DOHH2 (cell line): Measurements from ENCODE around the gene B3GALT5.

Experiments used
- H3F3A ChIP-seq: fragments of 200-600 bp; sonication (generic), shearing (Covaris generic); 2 replicates; pipeline ENCODE4 v1.6.0; 2016; ENCODE audit warnings: antibody characterized with exemption, mild to moderate bottlenecking; ENCODE audit not compliant: control insufficient read depth, insufficient read depth
- H3K27ac ChIP-seq: fragments of 200-600 bp; sonication (generic); 2 replicates; pipeline ENCODE4 v1.5.1; 2014; ENCODE audit warnings: low read depth, mild to moderate bottlenecking, low read length, moderate library complexity
- H3K27me3 ChIP-seq: fragments of 200-600 bp; sonication (generic); 2 replicates; pipeline ENCODE4 v1.6.1; 2014; ENCODE audit warnings: mild to moderate bottlenecking, low read length, mixed read lengths; ENCODE audit not compliant: control insufficient read depth
- H3K36me3 ChIP-seq: fragments of 200-600 bp; sonication (generic); 2 replicates; pipeline ENCODE4 v1.6.1; 2014; ENCODE audit warnings: mild to moderate bottlenecking, low read length, moderate library complexity, mixed read lengths; ENCODE audit not compliant: control insufficient read depth
- H3K4me1 ChIP-seq: fragments of 200-600 bp; sonication (generic); 2 replicates; pipeline ENCODE4 v1.6.1; 2014; ENCODE audit warnings: mild to moderate bottlenecking, low read length, mixed read lengths; ENCODE audit not compliant: control insufficient read depth
- H3K4me2 ChIP-seq: fragments of 200-600 bp; sonication (generic); 2 replicates; pipeline ENCODE4 v1.6.0; 2014; ENCODE audit warnings: mild to moderate bottlenecking, low read length, moderate library complexity
- H3K4me3 ChIP-seq: fragments of 200-600 bp; sonication (generic); 2 replicates; pipeline ENCODE4 v1.5.1; 2014; ENCODE audit warnings: mild to moderate bottlenecking, low read length, mixed read lengths
- H3K79me2 ChIP-seq: fragments of 200-600 bp; sonication (generic); 2 replicates; pipeline ENCODE4 v1.6.1; 2014; ENCODE audit warnings: mild to moderate bottlenecking, low read length, mixed read lengths; ENCODE audit not compliant: control insufficient read depth
- H3K9me2 ChIP-seq: fragments of 200-600 bp; sonication (generic); replicated peaks from 2 replicates; pipeline ENCODE4 v1.6.1; 2014; ENCODE audit warnings: mild to moderate bottlenecking, low read length, mixed read lengths; ENCODE audit not compliant: control insufficient read depth
- H3K9me3 ChIP-seq: fragments of 200-600 bp; sonication (generic); 2 replicates; pipeline ENCODE4 v1.6.1; 2014; ENCODE audit warnings: antibody characterized with exemption, low read length, mixed read lengths; ENCODE audit not compliant: control insufficient read depth, insufficient read depth
- H4K20me1 ChIP-seq: fragments of 200-600 bp; sonication (generic); 2 replicates; pipeline ENCODE4 v1.6.0; 2014; ENCODE audit warnings: low read depth, mild to moderate bottlenecking, antibody characterized with exemption, low read length, moderate library complexity; ENCODE audit not compliant: control insufficient read depth, insufficient read depth
- CTCF ChIP-seq: fragments of 200-600 bp; sonication (generic); IDR thresholded peaks from one replicate; pipeline ENCODE4 v1.5.1; 2014; ENCODE audit warnings: antibody characterized with exemption, mild to moderate bottlenecking, low read depth, low read length; ENCODE audit not compliant: poor library complexity, severe bottlenecking
- EZH2phosphoT487 ChIP-seq: fragments of 200-600 bp; sonication (generic); IDR thresholded peaks from 2 replicates; pipeline ENCODE4 v1.6.1; 2017; ENCODE audit warnings: borderline replicate concordance, mild to moderate bottlenecking, antibody characterized with exemption, low read length, moderate library complexity, mixed read lengths

B3GALT5 gene

GRCh38 chr21:39712273-39712672, 99.5 kb downstream of the B3GALT5 start:
- Histone ChIP-seq H3K4me2 (no peak overlapping the region), H3K9me2 (no peaks in the 10 kb centered on the region), H4K20me1 (no peaks in the 10 kb centered on the region), H3K4me1 (no peaks in the 10 kb centered on the region), H3K36me3 (no peaks in the 10 kb centered on the region), H3K27me3 (no peaks in the 10 kb centered on the region), H3K4me3 (no peak overlapping the region), H3K79me2 (no peaks in the 10 kb centered on the region), H3K27ac (no peak overlapping the region), H3K9me3 (no peaks in the 10 kb centered on the region), H3F3A (no peaks in the 10 kb centered on the region)
- no peak for TF ChIP-seq CTCF
- TF ChIP-seq EZH2phosphoT487: no peak

- Histone ChIP-seq H3K27me3 (no peaks in the 10 kb centered on the region), H3K36me3 (no peaks in the 10 kb centered on the region), H3K9me2 (no peaks in the 10 kb centered on the region), H4K20me1 (no peaks in the 10 kb centered on the region), H3K4me3 (no peak overlapping the region), H3K4me1 (no peaks in the 10 kb centered on the region), H3K79me2 (no peaks in the 10 kb centered on the region), H3F3A (no peaks in the 10 kb centered on the region), H3K4me2 (no peak overlapping the region), H3K27ac (no peak overlapping the region), H3K9me3 (no peaks in the 10 kb centered on the region)
- TF ChIP-seq EZH2phosphoT487: no peak
- TF ChIP-seq CTCF: no peak
These were observed 100.2 kb downstream of the B3GALT5 start for GRCh38 chr21:39712976-39713375.

GRCh38 chr21:39713905-39714304, 101.2 kb downstream of the B3GALT5 start:
- no peak overlapping the region for H3K27ac ChIP-seq

More at GRCh38 chr21:39713905-39714304, 101.2 kb downstream of the B3GALT5 start:
- no peaks in the 10 kb centered on the region for H3F3A ChIP-seq
- H3K9me3 ChIP-seq: no peaks in the 10 kb centered on the region
- H3K79me2 ChIP-seq: no peaks in the 10 kb centered on the region
- H3K4me1 ChIP-seq: no peaks in the 10 kb centered on the region
- no peaks in the 10 kb centered on the region for H4K20me1 ChIP-seq
- no peaks in the 10 kb centered on the region for H3K27me3 ChIP-seq
- TF ChIP-seq EZH2phosphoT487 (no peak), CTCF (no peak)
- no peaks in the 10 kb centered on the region for H3K9me2 ChIP-seq
- H3K4me3 ChIP-seq: no peak overlapping the region
- no peaks in the 10 kb centered on the region for H3K36me3 ChIP-seq
- no peak overlapping the region for H3K4me2 ChIP-seq
